SKM-1 (cell line): Measurements from ENCODE around the gene ZBTB22.
"Not testable (repeated sequence)": the region's sequence is repeated elsewhere in the genome, so short reads cannot be mapped to it uniquely, and the experiment has no call there.

ENCODE experiments used
- DNase-seq: peaks from one replicate; lab custom pipeline; 2025; ENCODE audit not compliant: unreplicated experiment; lab: John Stamatoyannopoulos, UW

The ZBTB22 gene

GRCh38 chr6:33317669-33318425 is at the start of gene ZBTB22:
Gene ZBTB22 (minus strand): TSS chr6:33317744. CDS start chr6:33316916, 828 bp downstream.
- DNase-seq = peak; percentile 94

GRCh38 chr6:33367009-33367714 is 49.6 kb upstream of the ZBTB22 start:
- no peak for DNase-seq

GRCh38 chr6:33365206-33365971 is 47.8 kb upstream of the ZBTB22 start:
- not testable (repeated sequence) for DNase-seq

GRCh38 chr6:33364475-33365205 is 47.1 kb upstream of the ZBTB22 start:
- DNase-seq = not testable (repeated sequence)

- not testable (repeated sequence) for DNase-seq
These were observed 45.9 kb upstream of the ZBTB22 start for GRCh38 chr6:33363486-33363885.

GRCh38 chr6:33359331-33359730 is 41.8 kb upstream of the ZBTB22 start:
- DNase-seq = no peak

- DNase-seq = not testable (repeated sequence)
These were observed 39.8 kb upstream of the ZBTB22 start for GRCh38 chr6:33357160-33357871.

- DNase-seq = no peak
These were observed 38.8 kb upstream of the ZBTB22 start for GRCh38 chr6:33356295-33356694.

GRCh38 chr6:33355860-33356259 is 38.3 kb upstream of the ZBTB22 start:
- not testable (repeated sequence) for DNase-seq

GRCh38 chr6:33347816-33348215 is 30.3 kb upstream of the ZBTB22 start:
- DNase-seq = no peak

- not testable (repeated sequence) for DNase-seq
These were observed 29.4 kb upstream of the ZBTB22 start for GRCh38 chr6:33346972-33347371.

GRCh38 chr6:33344701-33345697 is 27.5 kb upstream of the ZBTB22 start:
- DNase-seq = peak; percentile 34

GRCh38 chr6:33343953-33344611 is 26.5 kb upstream of the ZBTB22 start:
- no peak for DNase-seq

- DNase-seq = not testable (repeated sequence)
These were observed 26.0 kb upstream of the ZBTB22 start for GRCh38 chr6:33343606-33343952.

GRCh38 chr6:33339193-33339592 is 21.6 kb upstream of the ZBTB22 start:
- DNase-seq = no peak

GRCh38 chr6:33336495-33336894 is 19.0 kb upstream of the ZBTB22 start:
- DNase-seq = no peak

- DNase-seq = no peak
These were observed 18.4 kb upstream of the ZBTB22 start for GRCh38 chr6:33335916-33336315.

- DNase-seq = no peak
These were observed 16.1 kb upstream of the ZBTB22 start for GRCh38 chr6:33333666-33334065.

- DNase-seq = no peak
These were observed 13.2 kb upstream of the ZBTB22 start for GRCh38 chr6:33330736-33331135.
